ENCODE measurements around the gene TBC1D13.
A peak's percentile ranks its signal among the peaks of the same experiment; 100 is the strongest.

Gene TBC1D13

GRCh38 chr9:128824911-128825310, 37.9 kb downstream of the TBC1D13 start:
- no peaks in the 10 kb centered on the region for H4K20me1 ChIP-seq (ENCODE audit: insufficient read depth, low read length)
- peaks cover 16% of the 10 kb centered on the region for H3K4me1 ChIP-seq (ENCODE audit: insufficient read depth, low read length, severe bottlenecking)
- TF ChIP-seq EZH2 (IDR thresholded peaks at IDR 0.05; ENCODE audit: borderline replicate concordance, low read length) (no peak), CTCF (IDR thresholded peaks at IDR 0.05; ENCODE audit: low read length) (no peak)
- peaks cover 77% of the 10 kb centered on the region for H3K36me3 ChIP-seq (ENCODE audit: insufficient read depth, low read length)
- H3K9me2 ChIP-seq (ENCODE audit: low read depth, low read length) = no peaks in the 10 kb centered on the region
- H3K9ac ChIP-seq (ENCODE audit: low read length) = no peak overlapping the region
- H2AFZ ChIP-seq (ENCODE audit: low read length) = no peak overlapping the region
- no peaks in the 10 kb centered on the region for H3K9me3 ChIP-seq (ENCODE audit: low read length)
- no peaks in the 10 kb centered on the region for H3K27me3 ChIP-seq (ENCODE audit: insufficient read depth, low read length)
- H3K27ac ChIP-seq (ENCODE audit: low read depth, low read length, poor library complexity, severe bottlenecking) = no peak overlapping the region
- H3K4me3 ChIP-seq (ENCODE audit: low read depth, low read length, poor library complexity, severe bottlenecking) = no peak overlapping the region
- H3K79me2 ChIP-seq (ENCODE audit: insufficient read depth, low read length) = peaks cover 8% of the 10 kb centered on the region; the same call in 1 of the 2 replicates
- no peak overlapping the region for H3K4me2 ChIP-seq (ENCODE audit: low read length)
- 0 out of 2 replicates have a peak, but pooled peaks cover 5% of the 10 kb centered on the region for H3F3A ChIP-seq (ENCODE audit: insufficient read depth, low read length)

- TF ChIP-seq CTCF (IDR thresholded peaks at IDR 0.05; ENCODE audit: low read length) (no peak), EZH2 (IDR thresholded peaks at IDR 0.05; ENCODE audit: borderline replicate concordance, low read length) (no peak)
- H3K9ac ChIP-seq (ENCODE audit: low read length) = no peak overlapping the region
- no peaks in the 10 kb centered on the region for H3F3A ChIP-seq (ENCODE audit: insufficient read depth, low read length)
- no peak overlapping the region for H2AFZ ChIP-seq (ENCODE audit: low read length)
- H3K4me2 ChIP-seq (ENCODE audit: low read length) = no peak overlapping the region
- H3K9me3 ChIP-seq (ENCODE audit: low read length) = no peaks in the 10 kb centered on the region
- no peaks in the 10 kb centered on the region for H4K20me1 ChIP-seq (ENCODE audit: insufficient read depth, low read length)
- H3K4me1 ChIP-seq (ENCODE audit: insufficient read depth, low read length, severe bottlenecking) = peaks cover 20% of the 10 kb centered on the region
- H3K79me2 ChIP-seq (ENCODE audit: insufficient read depth, low read length) = peaks cover 8% of the 10 kb centered on the region; the same call in 1 of the 2 replicates
- H3K36me3 ChIP-seq (ENCODE audit: insufficient read depth, low read length) = peaks cover 72% of the 10 kb centered on the region
- H3K9me2 ChIP-seq (ENCODE audit: low read depth, low read length) = no peaks in the 10 kb centered on the region
- H3K27ac ChIP-seq (ENCODE audit: low read depth, low read length, poor library complexity, severe bottlenecking) = no peak overlapping the region
- H3K4me3 ChIP-seq (ENCODE audit: low read depth, low read length, poor library complexity, severe bottlenecking) = no peak overlapping the region
- no peaks in the 10 kb centered on the region for H3K27me3 ChIP-seq (ENCODE audit: insufficient read depth, low read length)
Observed at GRCh38 chr9:128825923-128826700, 39.1 kb downstream of the TBC1D13 start.

- TF ChIP-seq EZH2 (IDR thresholded peaks at IDR 0.05; ENCODE audit: borderline replicate concordance, low read length) = no peak
- peak; percentile 23; the same call in 1 of the 2 replicates for TF ChIP-seq CTCF (IDR thresholded peaks at IDR 0.05; ENCODE audit: low read length)
- peaks cover 52% of the 10 kb centered on the region for H3K36me3 ChIP-seq (ENCODE audit: insufficient read depth, low read length)
- peak overlapping the region; percentile 79 for H3K4me2 ChIP-seq (ENCODE audit: low read length)
- H3K27me3 ChIP-seq (ENCODE audit: insufficient read depth, low read length) = no peaks in the 10 kb centered on the region
- H3K79me2 ChIP-seq (ENCODE audit: insufficient read depth, low read length) = peaks cover 8% of the 10 kb centered on the region; the same call in 1 of the 2 replicates
- no peaks in the 10 kb centered on the region for H4K20me1 ChIP-seq (ENCODE audit: insufficient read depth, low read length)
- no peak overlapping the region for H2AFZ ChIP-seq (ENCODE audit: low read length)
- no peak overlapping the region for H3K27ac ChIP-seq (ENCODE audit: low read depth, low read length, poor library complexity, severe bottlenecking)
- no peaks in the 10 kb centered on the region for H3K9me2 ChIP-seq (ENCODE audit: low read depth, low read length)
- H3K9ac ChIP-seq (ENCODE audit: low read length) = peak overlapping the region; percentile 90
- H3F3A ChIP-seq (ENCODE audit: insufficient read depth, low read length) = no peaks in the 10 kb centered on the region
- peak overlapping the region; percentile 85 for H3K4me3 ChIP-seq (ENCODE audit: low read depth, low read length, poor library complexity, severe bottlenecking)
- H3K9me3 ChIP-seq (ENCODE audit: low read length) = no peaks in the 10 kb centered on the region
- peaks cover 20% of the 10 kb centered on the region for H3K4me1 ChIP-seq (ENCODE audit: insufficient read depth, low read length, severe bottlenecking)
Observed at GRCh38 chr9:128828267-128828666, 41.2 kb downstream of the TBC1D13 start.

Data from OCI-LY1 (cell line).